NCI-H1694 treated with DMSO at 0.1 percent for 48 hours (cell line): ENCODE measurements around the gene CORO1A.
"Not testable (repeated sequence)": the region's sequence is repeated elsewhere in the genome, so short reads cannot be mapped to it uniquely, and the experiment has no call there.

Experiments used
- DNase-seq: peaks from one replicate; lab custom pipeline; 2025; lab: John Stamatoyannopoulos, UW

The CORO1A gene

DNA sequence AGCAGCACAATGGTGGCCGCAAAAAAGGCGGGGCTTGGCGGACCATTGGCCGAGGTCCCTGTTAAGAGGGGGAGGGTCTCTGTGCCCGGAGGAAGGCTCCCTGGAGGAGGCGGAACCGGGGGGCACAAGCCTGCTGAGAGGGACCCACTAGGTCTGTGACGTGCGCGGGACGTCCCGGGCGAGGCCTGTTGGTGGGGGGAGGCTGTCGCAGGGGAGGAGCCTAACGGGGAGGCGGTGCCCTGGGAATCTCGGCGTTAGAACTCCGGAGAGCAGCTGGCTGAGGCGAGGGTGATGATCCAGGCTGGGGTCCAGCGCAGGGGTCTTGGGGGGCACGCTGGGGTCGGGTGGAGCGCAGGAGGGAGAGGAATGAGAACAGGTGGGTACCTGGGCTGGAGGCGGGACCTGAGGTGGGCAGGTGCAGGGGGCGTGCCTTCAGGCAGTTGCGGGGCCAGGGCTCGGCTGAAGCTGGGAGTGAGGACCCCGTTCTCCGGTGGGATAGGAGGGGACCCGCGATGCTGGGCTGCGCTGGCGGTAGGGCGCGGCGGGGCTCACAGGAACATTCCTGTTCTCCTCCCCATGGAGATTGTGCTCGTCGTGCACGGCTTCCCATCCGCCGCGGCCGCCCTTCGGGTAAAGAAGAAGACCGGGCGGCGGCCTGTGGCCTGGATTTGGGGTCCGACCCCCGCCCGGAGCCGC, 22.3 kb downstream of the CORO1A start:
- DNase-seq, result not testable (repeated sequence)

- not testable (repeated sequence) for DNase-seq
Measured at GRCh38 chr16:30206252-30206651, 22.9 kb downstream of the CORO1A start.

GRCh38 chr16:30207063-30207704, 23.8 kb downstream of the CORO1A start:
- DNase-seq, result not testable (repeated sequence)

DNA sequence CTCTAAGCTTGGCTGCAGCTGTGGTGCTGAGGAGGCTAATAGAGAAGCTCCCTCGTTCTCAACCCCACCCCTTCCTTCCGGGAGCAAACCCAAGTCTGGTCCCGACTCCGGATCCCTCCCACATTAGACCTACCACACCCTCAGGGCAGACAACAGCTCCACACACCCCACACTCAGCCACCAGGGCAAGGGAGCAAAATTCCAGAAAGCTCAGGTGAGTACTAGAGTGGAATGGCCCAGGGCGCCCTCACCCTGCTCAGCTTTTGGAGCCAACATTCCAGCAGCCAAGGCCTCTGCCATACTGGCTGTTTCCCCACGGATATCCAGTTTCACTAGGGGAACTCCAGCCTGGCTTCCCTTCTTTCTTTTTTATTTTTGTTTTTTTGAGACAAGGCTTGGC, 25.6 kb downstream of the CORO1A start:
- not testable (repeated sequence) for DNase-seq

DNA sequence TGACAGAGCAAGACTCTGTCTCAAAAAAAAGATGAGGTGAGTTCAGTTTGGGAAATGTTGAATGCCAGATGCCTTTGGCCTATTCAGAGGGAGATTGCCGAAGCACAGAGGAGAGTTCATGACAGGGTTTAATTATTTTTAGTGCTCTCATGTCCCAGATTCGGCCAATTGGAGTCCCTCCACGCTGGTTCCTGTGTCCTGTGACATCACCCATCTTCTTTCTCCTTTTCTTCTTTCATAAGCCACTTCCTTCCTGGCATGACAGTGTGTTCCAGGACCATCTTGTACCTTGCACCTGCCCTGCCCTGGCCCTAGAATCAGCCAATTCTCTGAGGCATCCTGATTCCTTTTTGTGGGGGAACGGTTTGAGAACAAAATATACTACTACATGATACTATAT, 28.0 kb downstream of the CORO1A start:
- not testable (repeated sequence) for DNase-seq

DNA sequence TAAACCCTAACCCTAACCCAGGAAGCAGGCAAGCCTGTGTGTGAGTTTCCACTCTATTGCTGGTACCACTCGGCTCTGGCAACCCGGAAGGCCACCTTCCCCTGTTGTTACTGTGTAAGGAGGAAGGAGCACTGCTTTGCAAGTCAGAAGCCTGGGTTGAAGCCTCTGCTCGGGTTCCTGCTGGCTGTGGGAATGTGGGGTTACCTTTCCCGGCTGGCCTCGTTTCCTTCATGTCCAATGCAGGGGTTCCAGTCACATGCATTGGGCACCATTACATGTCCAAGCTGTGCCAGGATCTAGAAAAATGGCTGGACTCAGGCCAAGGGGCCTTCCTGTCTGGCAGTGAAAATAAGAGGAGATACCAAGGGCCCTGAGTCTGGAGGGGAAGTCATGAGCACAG, 33.7 kb downstream of the CORO1A start:
- not testable (repeated sequence) for DNase-seq
